Ovary (tissue), 9 donors: Measurements from ENCODE around the gene TNFSF12. TPM values are rescaled to one million over a fixed set of nuclear protein-coding genes. Genes with fewer than 3 reads are reported as not detected.

Experiments
- DNase-seq, 5 donors: peaks; one replicate each; pipeline ENCODE4 v3.0.0-alpha.2; 2019 to 2020
- H3K27ac ChIP-seq, 2 donors: fragments of 200-600 bp; one replicate each; pipeline versions ENCODE4 v1.5.1 to v1.8.0; 2019 to 2022
- H3K27me3 ChIP-seq: fragments of 200-600 bp; one replicate; pipeline ENCODE4 v1.8.0; 2022
- H3K36me3 ChIP-seq: fragments of 200-600 bp; sonication (generic); one replicate; pipeline ENCODE4 v1.5.1; 2019
- H3K4me1 ChIP-seq: one replicate; pipeline ENCODE4 v1.8.1; 2013; ENCODE audit warnings: mild to moderate bottlenecking, moderate library complexity; ENCODE audit not compliant: insufficient read depth
- H3K4me3 ChIP-seq: fragments of 200-600 bp; sonication (generic); one replicate; pipeline ENCODE4 v1.5.1; 2017
- H3K9me3 ChIP-seq, 2 donors: fragments of 200-600 bp in 1 of 2; sonication (generic) in 1 of 2; one replicate each; pipeline versions ENCODE4 v1.5.1 to v1.8.1; 2013 to 2019; ENCODE audit warnings: mild to moderate bottlenecking in 1 of 2, moderate library complexity in 1 of 2
- EP300 ChIP-seq: sonication (generic); formaldehyde crosslinking; IDR thresholded peaks from one replicate; pipeline ENCODE4 v1.6.1; 2017; ENCODE audit warnings: antibody characterized with exemption
- POLR2A ChIP-seq: fragments of 450-650 bp; IDR thresholded peaks from one replicate; pipeline ENCODE4 v1.6.1; 2017; ENCODE audit warnings: antibody characterized with exemption, mild to moderate bottlenecking, moderate library complexity
- WGBS, 3 donors: extraction: QIAGEN DNeasy Blood & Tissue Kit in 1 of 3; methylation state at CpG; one replicate each; pipeline versions ENCODE4 v1.1.5 to v1.1.7; 2013 to 2017; 5-methylcytosine and 5-hydroxymethylcytosine counted together
- intact Hi-C, 4 donors: fragments of 100-400 bp; cut with DNase I; formaldehyde crosslinking; loops; one replicate each; pipeline versions ENCODE4 v1.11.0 to v1.15.1; 2022 to 2023
- polyA plus RNA-seq, 2 donors: library from polyadenylated mRNA; stranded (reverse); fragments of 200-250 nt in 1 of 2; fragments of 350-450 nt in 1 of 2; fragmentation: Illumina TruSeq in 1 of 2; extraction: RNeasy Lipid Tissue Mini Kit (QIAGEN cat#74804) in 1 of 2; gene quantifications; one replicate each; pipeline ENCODE4 v1.2.3, GENCODE V29; 2013 to 2014
- total RNA-seq, 7 donors: library from RNA; depleted of rRNA in 2 of 7; stranded (reverse); fragments of >200 nt in 2 of 7; fragmentation: NEBNext Ultra II Directional in 3 of 7; extraction: Animal tissue kit (Norgen Biotek cat#: 25700) in 3 of 7; gene quantifications; one replicate each; pipeline versions ENCODE4 v1.1.0 to v1.2.4, GENCODE V29; 2016 to 2023
- TF ChIP-seq, protein P1 (sequence below), 3 donors: fragments of 450-650 bp in 2 of 3; fragments of 200-600 bp in 1 of 3; IDR thresholded peaks; one replicate each; pipeline versions ENCODE4 v1.5.1 to v1.8.0; 2016 to 2022; ENCODE audit warnings: antibody characterized with exemption in 3 of 3, mild to moderate bottlenecking in 1 of 3
- donor health status: DM: no; HTN: no; CAD: no; lungs with moderate emphysema.
- donor health status: DM: no; HTN: no; CAD: no.
- donor health status: Bipolar disorder and iron deficiency.
- donor health status: DM: yes; HTN: yes; CAD: no.
- donor health status: DM: no; HTN: no; CAD: no.
- donor health status: DM: yes; HTN: yes; CAD: no.

TNFSF12 gene
- total and polyA plus RNA-seq, 9 donors: 26.6 to 78.3 (median 59.6) TPM

DNA sequence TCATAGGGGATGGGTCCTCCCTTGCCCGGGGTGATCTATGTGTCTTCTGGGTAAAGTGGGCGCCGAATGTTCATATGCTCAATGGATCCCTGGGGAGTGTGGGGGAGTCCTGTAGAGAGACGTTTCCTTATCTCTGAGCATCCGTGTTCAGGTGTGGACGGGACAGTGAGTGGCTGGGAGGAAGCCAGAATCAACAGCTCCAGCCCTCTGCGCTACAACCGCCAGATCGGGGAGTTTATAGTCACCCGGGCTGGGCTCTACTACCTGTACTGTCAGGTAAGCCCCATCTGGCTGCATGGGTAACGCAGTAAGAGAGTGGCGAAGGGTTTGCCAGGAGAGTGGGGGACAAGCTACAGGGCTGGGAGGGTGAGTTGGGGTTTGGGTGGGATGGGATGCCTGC is 7.8 kb downstream of the TNFSF12 start:
- Histone ChIP-seq H3K4me1 (peaks cover 23% of the 10 kb centered on the region), H3K27ac (peak overlapping the region; percentile 92 to 99), H3K27me3 (no peaks in the 10 kb centered on the region), H3K9me3 (no peaks in the 10 kb centered on the region), H3K36me3 (no peaks in the 10 kb centered on the region), H3K4me3 (no peak overlapping the region)
- DNase-seq: no peak
- 80 to 81% (median 81%) methylated on average over 12 of the region's 12 CpGs for WGBS, 3 donors
- no peak for TF ChIP-seq POLR2A
- TF ChIP-seq EP300: no peak
- TF ChIP-seq, protein P1, sequence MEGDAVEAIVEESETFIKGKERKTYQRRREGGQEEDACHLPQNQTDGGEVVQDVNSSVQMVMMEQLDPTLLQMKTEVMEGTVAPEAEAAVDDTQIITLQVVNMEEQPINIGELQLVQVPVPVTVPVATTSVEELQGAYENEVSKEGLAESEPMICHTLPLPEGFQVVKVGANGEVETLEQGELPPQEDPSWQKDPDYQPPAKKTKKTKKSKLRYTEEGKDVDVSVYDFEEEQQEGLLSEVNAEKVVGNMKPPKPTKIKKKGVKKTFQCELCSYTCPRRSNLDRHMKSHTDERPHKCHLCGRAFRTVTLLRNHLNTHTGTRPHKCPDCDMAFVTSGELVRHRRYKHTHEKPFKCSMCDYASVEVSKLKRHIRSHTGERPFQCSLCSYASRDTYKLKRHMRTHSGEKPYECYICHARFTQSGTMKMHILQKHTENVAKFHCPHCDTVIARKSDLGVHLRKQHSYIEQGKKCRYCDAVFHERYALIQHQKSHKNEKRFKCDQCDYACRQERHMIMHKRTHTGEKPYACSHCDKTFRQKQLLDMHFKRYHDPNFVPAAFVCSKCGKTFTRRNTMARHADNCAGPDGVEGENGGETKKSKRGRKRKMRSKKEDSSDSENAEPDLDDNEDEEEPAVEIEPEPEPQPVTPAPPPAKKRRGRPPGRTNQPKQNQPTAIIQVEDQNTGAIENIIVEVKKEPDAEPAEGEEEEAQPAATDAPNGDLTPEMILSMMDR (IDR thresholded peaks at IDR 0.05): no peak
- intact Hi-C loops: loop anchor here in 1 of 4 donors (5.0 to 10.0 kb wide), 2 partner anchors 44 to 202 kb away; partner anchors contain the start of genes KCTD11 and TMEM95

DNA sequence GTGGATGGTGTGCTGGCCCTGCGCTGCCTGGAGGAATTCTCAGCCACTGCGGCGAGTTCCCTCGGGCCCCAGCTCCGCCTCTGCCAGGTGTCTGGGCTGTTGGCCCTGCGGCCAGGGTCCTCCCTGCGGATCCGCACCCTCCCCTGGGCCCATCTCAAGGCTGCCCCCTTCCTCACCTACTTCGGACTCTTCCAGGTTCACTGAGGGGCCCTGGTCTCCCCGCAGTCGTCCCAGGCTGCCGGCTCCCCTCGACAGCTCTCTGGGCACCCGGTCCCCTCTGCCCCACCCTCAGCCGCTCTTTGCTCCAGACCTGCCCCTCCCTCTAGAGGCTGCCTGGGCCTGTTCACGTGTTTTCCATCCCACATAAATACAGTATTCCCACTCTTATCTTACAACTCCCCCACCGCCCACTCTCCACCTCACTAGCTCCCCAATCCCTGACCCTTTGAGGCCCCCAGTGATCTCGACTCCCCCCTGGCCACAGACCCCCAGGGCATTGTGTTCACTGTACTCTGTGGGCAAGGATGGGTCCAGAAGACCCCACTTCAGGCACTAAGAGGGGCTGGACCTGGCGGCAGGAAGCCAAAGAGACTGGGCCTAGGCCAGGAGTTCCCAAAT is 8.4 kb downstream of the TNFSF12 start:
- WGBS, 3 donors: 30 to 36% (median 35%) methylated on average over 18 to 19 of the region's 19 CpGs
- intact Hi-C loops: loop anchor here in 1 of 4 donors (5.0 to 10.0 kb wide), 2 partner anchors 45 to 202 kb away; partner anchors contain the start of genes KCTD11 and TMEM95

DNA sequence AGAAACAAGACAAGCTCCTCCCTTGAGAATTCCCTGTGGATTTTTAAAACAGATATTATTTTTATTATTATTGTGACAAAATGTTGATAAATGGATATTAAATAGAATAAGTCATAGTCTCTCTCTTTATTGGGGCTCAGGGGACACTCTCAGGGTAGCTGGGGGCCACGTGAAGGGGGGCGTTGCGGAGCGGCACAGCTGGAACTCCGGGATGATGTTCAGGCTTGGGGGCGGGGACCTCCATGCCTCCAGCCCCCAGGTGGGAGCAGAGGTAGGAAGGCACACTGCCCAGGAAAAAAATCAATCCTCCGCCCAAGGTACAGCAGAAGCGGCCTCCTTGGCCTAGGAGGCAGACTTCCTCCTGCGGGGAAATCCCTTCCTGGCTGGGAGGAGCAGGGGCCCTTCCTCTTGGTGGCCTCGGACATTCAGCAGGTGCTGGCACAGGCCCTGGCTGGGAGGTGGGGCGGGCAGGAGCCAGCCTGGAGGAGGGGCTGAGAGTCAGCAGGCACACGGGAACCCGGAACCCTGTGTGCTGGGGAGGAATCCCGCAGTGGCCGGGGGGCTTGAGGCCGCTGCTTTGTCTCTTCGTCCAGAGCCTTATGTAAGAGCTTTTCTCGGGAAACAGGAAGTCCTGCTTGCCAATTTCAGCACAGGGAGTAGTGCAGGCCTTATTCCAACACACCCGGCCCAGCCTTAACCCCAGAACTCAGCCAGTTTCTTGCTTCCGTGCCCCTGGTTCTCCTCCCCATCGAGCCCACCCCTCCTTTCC is 9.1 kb downstream of the TNFSF12 start:
- 4 to 15% (median 7%) methylated on average over 20 to 21 of the region's 21 CpGs for WGBS, 3 donors
- Histone ChIP-seq H3K27ac (peak overlapping the region; percentile 92 to 99), H3K4me3 (peak overlapping the region; percentile 19), H3K9me3 (no peaks in the 10 kb centered on the region), H3K27me3 (no peaks in the 10 kb centered on the region), H3K36me3 (no peaks in the 10 kb centered on the region), H3K4me1 (peaks cover 26% of the 10 kb centered on the region)
- TF ChIP-seq EP300 (no peak), POLR2A (peak; percentile 36)
- TF ChIP-seq, protein P1 (IDR thresholded peaks at IDR 0.05): peak in 1 of 3 donors; percentile 29
- intact Hi-C loops: loop anchor here in 1 of 4 donors (5.0 to 10.0 kb wide), 2 partner anchors 46 to 203 kb away; partner anchors contain the start of genes KCTD11 and TMEM95
- peak; percentile 87 to 93 (median 91) for DNase-seq

More for the DNA sequence above, 8.4 kb downstream of the TNFSF12 start:
- no peaks in the 10 kb centered on the region for H3K9me3 ChIP-seq
- peak; percentile 60 to 75 (median 67) for DNase-seq
- no peaks in the 10 kb centered on the region for H3K27me3 ChIP-seq
- H3K27ac ChIP-seq: peak overlapping the region; percentile 92 to 99
- no peaks in the 10 kb centered on the region for H3K36me3 ChIP-seq
- TF ChIP-seq, protein P1 (IDR thresholded peaks at IDR 0.05): no peak
- TF ChIP-seq POLR2A (no peak), EP300 (no peak)
- H3K4me1 ChIP-seq: peaks cover 23% of the 10 kb centered on the region
- no peak overlapping the region for H3K4me3 ChIP-seq

DNA sequence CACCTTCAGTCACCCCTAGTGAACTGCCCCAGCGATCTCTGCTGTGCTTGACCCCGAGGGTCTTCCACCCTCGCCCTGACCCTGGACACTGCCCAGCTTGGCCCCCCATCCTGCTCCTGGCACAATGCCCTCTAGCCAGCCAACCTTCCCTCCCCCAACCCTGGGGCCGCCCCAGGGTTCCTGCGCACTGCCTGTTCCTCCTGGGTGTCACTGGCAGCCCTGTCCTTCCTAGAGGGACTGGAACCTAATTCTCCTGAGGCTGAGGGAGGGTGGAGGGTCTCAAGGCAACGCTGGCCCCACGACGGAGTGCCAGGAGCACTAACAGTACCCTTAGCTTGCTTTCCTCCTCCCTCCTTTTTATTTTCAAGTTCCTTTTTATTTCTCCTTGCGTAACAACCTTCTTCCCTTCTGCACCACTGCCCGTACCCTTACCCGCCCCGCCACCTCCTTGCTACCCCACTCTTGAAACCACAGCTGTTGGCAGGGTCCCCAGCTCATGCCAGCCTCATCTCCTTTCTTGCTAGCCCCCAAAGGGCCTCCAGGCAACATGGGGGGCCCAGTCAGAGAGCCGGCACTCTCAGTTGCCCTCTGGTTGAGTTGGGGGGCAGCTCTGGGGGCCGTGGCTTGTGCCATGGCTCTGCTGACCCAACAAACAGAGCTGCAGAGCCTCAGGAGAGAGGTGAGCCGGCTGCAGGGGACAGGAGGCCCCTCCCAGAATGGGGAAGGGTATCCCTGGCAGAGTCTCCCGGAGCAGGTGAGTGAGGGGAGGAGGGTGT is 9.9 kb downstream of the TNFSF12 start, which contains the start of gene TNFSF13:
Gene TNFSF13 (plus strand): TSS at position 207 of the 776 bp plus-strand sequence. CDS start 290 bp downstream, at position 497.
- TF ChIP-seq EP300 (no peak), POLR2A (no peak)
- TF ChIP-seq, protein P1 (IDR thresholded peaks at IDR 0.05): no peak
- H3K27me3 ChIP-seq: no peaks in the 10 kb centered on the region
- no peaks in the 10 kb centered on the region for H3K36me3 ChIP-seq
- no peaks in the 10 kb centered on the region for H3K9me3 ChIP-seq
- peaks cover 27% of the 10 kb centered on the region for H3K4me1 ChIP-seq
- peak; percentile 55 to 86 (median 79) for DNase-seq
- H3K27ac ChIP-seq: peak within 1 kb of the TSS; percentile 92 to 99
- intact Hi-C loops: loop anchor here in 1 of 4 donors (5.0 to 10.0 kb wide), 2 partner anchors 46 to 204 kb away; partner anchors contain the start of genes KCTD11 and TMEM95
- peak within 1 kb of the TSS; percentile 19 for H3K4me3 ChIP-seq
- 25 to 28% (median 28%) methylated on average over 16 of the region's 16 CpGs for WGBS, 3 donors
